IMR-90 (cell line): Measurements from ENCODE around the gene MCAM. TPM values are rescaled to one million over a fixed set of nuclear protein-coding genes. Genes with fewer than 3 reads are reported as not detected.

ENCODE experiments used
- ATAC-seq: fragments of 200-7000 bp; cut with Tn5 transposase; 2 replicates; pipeline ENCODE4 v1.9.1; 2020; ENCODE audit warnings: low read depth, mild to moderate bottlenecking, moderate library complexity
- BruUV-seq: library from RNA; stranded (reverse); fragments of 400-500 nt; replicated peaks from 2 replicates; lab custom pipeline; 2021; lab: Mats Ljungman, UMichigan
- CTCF ChIA-PET: fragments of 300-600 bp; formaldehyde crosslinking; extraction: SDS; loops from one replicate; lab custom pipeline; 2021; ENCODE audit warnings: antibody characterized with exemption; lab: Yijun Ruan, JAX
- POLR2A ChIA-PET: fragments of 300-600 bp; sonication (Branson Sonifier 250); formaldehyde crosslinking; loops from one replicate; lab custom pipeline; 2022; ENCODE audit warnings: antibody characterized with exemption; ENCODE audit not compliant: unreplicated experiment; lab: Charles Lee
- DNase-seq: peaks from one replicate; pipeline ENCODE4 v3.0.0; 2013
- H2AFZ ChIP-seq: replicated peaks from 2 replicates; pipeline ENCODE3; 2013; ENCODE audit warnings: low read length, mild to moderate bottlenecking; ENCODE audit not compliant: poor library complexity
- H2AK5ac ChIP-seq: 2 replicates; pipeline ENCODE4 v1.6.1; 2013; ENCODE audit warnings: low read depth, low read length, inconsistent platforms
- H2AK9ac ChIP-seq: replicated peaks from 2 replicates; pipeline ENCODE3; 2013; ENCODE audit warnings: mild to moderate bottlenecking, low read depth, low read length, moderate library complexity; ENCODE audit not compliant: poor library complexity
- H2BK120ac ChIP-seq: 2 replicates; pipeline ENCODE4 v1.6.1; 2013; ENCODE audit warnings: low read depth, low read length, inconsistent platforms
- H2BK15ac ChIP-seq: 3 replicates; pipeline ENCODE4 v1.6.1; 2013; ENCODE audit warnings: low read depth, low read length, inconsistent platforms
- H2BK20ac ChIP-seq: 2 replicates; pipeline ENCODE4 v1.6.1; 2013; ENCODE audit warnings: low read depth, mild to moderate bottlenecking, inconsistent platforms, low read length, moderate library complexity
- H2BK5ac ChIP-seq: 2 replicates; pipeline ENCODE4 v1.6.1; 2013; ENCODE audit warnings: mild to moderate bottlenecking, low read depth, low read length, inconsistent platforms; ENCODE audit not compliant: poor library complexity, severe bottlenecking
- H3K14ac ChIP-seq: replicated peaks from 2 replicates; pipeline ENCODE4 v1.6.1; 2013; ENCODE audit warnings: low read depth, low read length, inconsistent platforms
- H3K18ac ChIP-seq: 2 replicates; pipeline ENCODE4 v1.6.1; 2013; ENCODE audit warnings: low read depth, low read length, control low read depth
- H3K23ac ChIP-seq: 2 replicates; pipeline ENCODE4 v1.6.1; 2013; ENCODE audit warnings: low read depth, low read length, inconsistent platforms
- H3K27ac ChIP-seq: 2 replicates; pipeline ENCODE4 v1.5.1; 2013; ENCODE audit warnings: mild to moderate bottlenecking, control low read depth, low read length; ENCODE audit not compliant: insufficient read depth
- H3K27me3 ChIP-seq: 2 replicates; pipeline ENCODE4 v1.6.1; 2013; ENCODE audit warnings: low read length; ENCODE audit not compliant: control insufficient read depth, insufficient read depth
- H3K36me3 ChIP-seq: 2 replicates; pipeline ENCODE4 v1.6.1; 2013; ENCODE audit warnings: low read length, mixed read lengths; ENCODE audit not compliant: control insufficient read depth, insufficient read depth
- H3K4ac ChIP-seq: 2 replicates; pipeline ENCODE4 v1.6.1; 2013; ENCODE audit warnings: low read depth, low read length, inconsistent platforms
- H3K4me1 ChIP-seq: 2 replicates; pipeline ENCODE4 v1.6.1; 2013; ENCODE audit warnings: low read length, mixed read lengths; ENCODE audit not compliant: control insufficient read depth, insufficient read depth
- H3K4me2 ChIP-seq: 2 replicates; pipeline ENCODE4 v1.6.1; 2013; ENCODE audit warnings: low read depth, mild to moderate bottlenecking, control low read depth, low read length, moderate library complexity
- H3K4me3 ChIP-seq: 2 replicates; pipeline ENCODE4 v1.5.1; 2013; ENCODE audit warnings: low read depth, mild to moderate bottlenecking, control low read depth, low read length, moderate library complexity; ENCODE audit not compliant: insufficient read depth
- H3K56ac ChIP-seq: 2 replicates; pipeline ENCODE4 v1.6.1; 2013; ENCODE audit warnings: low read length, inconsistent platforms; ENCODE audit not compliant: insufficient read depth; ENCODE audit errors: extremely low read depth
- H3K79me1 ChIP-seq, 2 experiments: 2 replicates each; pipeline ENCODE4 v1.6.1; 2013; ENCODE audit warnings: low read length in 2 of 2, inconsistent platforms in 1 of 2, low read depth in 1 of 2
- H3K9ac ChIP-seq: 2 replicates; pipeline ENCODE4 v1.6.1; 2013; ENCODE audit warnings: low read depth, low read length, control low read depth
- H3K9me1 ChIP-seq: 2 replicates; pipeline ENCODE4 v1.6.1; 2013; ENCODE audit warnings: low read length, inconsistent platforms; ENCODE audit not compliant: insufficient read depth
- H3K9me3 ChIP-seq: 2 replicates; pipeline ENCODE4 v1.6.1; 2013; ENCODE audit warnings: low read length; ENCODE audit not compliant: control insufficient read depth, insufficient read depth
- H4K20me1 ChIP-seq: 2 replicates; pipeline ENCODE4 v1.6.1; 2013; ENCODE audit warnings: low read length, inconsistent platforms; ENCODE audit not compliant: insufficient read depth
- H4K5ac ChIP-seq: 2 replicates; pipeline ENCODE4 v1.6.1; 2013; ENCODE audit warnings: mild to moderate bottlenecking, low read depth, low read length, control low read depth
- H4K8ac ChIP-seq, 2 experiments: 2 replicates each; pipeline ENCODE4 v1.6.1; 2013; ENCODE audit warnings: low read depth in 2 of 2, low read length in 2 of 2, control low read depth in 1 of 2, inconsistent platforms in 1 of 2
- H4K91ac ChIP-seq: 2 replicates; pipeline ENCODE4 v1.6.1; 2013; ENCODE audit warnings: low read depth, low read length, inconsistent platforms; ENCODE audit not compliant: insufficient read depth
- BHLHE40 ChIP-seq: fragments of 150-350 bp; IDR thresholded peaks from 2 replicates; pipeline ENCODE4 v1.6.1; 2016; ENCODE audit warnings: mild to moderate bottlenecking, low read depth, low read length
- CEBPB ChIP-seq: IDR thresholded peaks from 2 replicates; pipeline ENCODE4 v1.6.1; 2012; ENCODE audit warnings: low read depth, low read length, improper control_type of control experiment
- CHD1 ChIP-seq: IDR thresholded peaks from 2 replicates; pipeline ENCODE4 v1.6.1; 2012; ENCODE audit warnings: low read depth, low read length, improper control_type of control experiment
- CTCF ChIP-seq: conservative IDR thresholded peaks from 2 replicates; pipeline ENCODE4 v1.5.1; 2012; ENCODE audit warnings: mild to moderate bottlenecking, low read depth, low read length, improper control_type of control experiment
- ELK1 ChIP-seq: fragments of 150-350 bp; IDR thresholded peaks from 2 replicates; pipeline ENCODE4 v1.6.1; 2016; ENCODE audit warnings: low read depth, mild to moderate bottlenecking, low read length, moderate library complexity, borderline replicate concordance
- FOS ChIP-seq: fragments of 150-350 bp; IDR thresholded peaks from 2 replicates; pipeline ENCODE4 v1.6.1; 2016; ENCODE audit warnings: low read depth, low read length
- MAZ ChIP-seq: IDR thresholded peaks from 2 replicates; pipeline ENCODE4 v1.6.1; 2012; ENCODE audit warnings: low read depth, mild to moderate bottlenecking, low read length, improper control_type of control experiment, moderate library complexity, borderline replicate concordance
- MXI1 ChIP-seq: IDR thresholded peaks from 2 replicates; pipeline ENCODE4 v1.6.1; 2012; ENCODE audit warnings: low read depth, mild to moderate bottlenecking, low read length, moderate library complexity, borderline replicate concordance
- NFE2L2 ChIP-seq: fragments of 150-350 bp; IDR thresholded peaks from 2 replicates; pipeline ENCODE4 v1.6.1; 2016; ENCODE audit warnings: low read depth, mild to moderate bottlenecking, low read length
- POLR2A ChIP-seq: IDR thresholded peaks from 2 replicates; pipeline ENCODE4 v1.6.1; 2012; ENCODE audit warnings: mild to moderate bottlenecking, low read depth, low read length
- RAD21 ChIP-seq: IDR thresholded peaks from 2 replicates; pipeline ENCODE4 v1.6.1; 2012; ENCODE audit warnings: low read length, improper control_type of control experiment
- RCOR1 ChIP-seq: IDR thresholded peaks from 2 replicates; pipeline ENCODE4 v1.6.1; 2012; ENCODE audit warnings: mild to moderate bottlenecking, low read length, improper control_type of control experiment; ENCODE audit not compliant: insufficient replicate concordance
- RFX5 ChIP-seq: IDR thresholded peaks from 2 replicates; pipeline ENCODE4 v1.8.0; 2012; ENCODE audit warnings: low read depth, mild to moderate bottlenecking, low read length, moderate library complexity
- SMC3 ChIP-seq: fragments of 150-350 bp; IDR thresholded peaks from 2 replicates; pipeline ENCODE4 v1.6.1; 2016; ENCODE audit warnings: low read depth, mild to moderate bottlenecking, antibody characterized with exemption, low read length, moderate library complexity
- USF2 ChIP-seq: fragments of 150-350 bp; IDR thresholded peaks from 2 replicates; pipeline ENCODE4 v1.6.1; 2017; ENCODE audit warnings: mild to moderate bottlenecking, antibody characterized with exemption, low read length, low read depth
- WGBS, 2 experiments: methylation state at CpG; one replicate each; pipeline versions ENCODE4 v1.1.5 to v1.1.7; 2013; ENCODE audit warnings: missing lambda C conversion rate in 2 of 2; ENCODE audit not compliant: insufficient read length in 1 of 2; ENCODE audit errors: extremely low coverage in 2 of 2; 5-methylcytosine and 5-hydroxymethylcytosine counted together
- dilution Hi-C: fragments of 300-500 bp; cut with HindIII; formaldehyde crosslinking; loops from one replicate; pipeline ENCODE4 v1.14.3; 2018; ENCODE audit warnings: low sequenced_read_pairs; ENCODE audit not compliant: unreplicated experiment
- in situ Hi-C: fragments of 300-500 bp; cut with MboI; formaldehyde crosslinking; loops from 3 replicates; pipeline ENCODE4 v1.14.3; 2019; ENCODE audit warnings: low sequenced_read_pairs, inconsistent platforms, mixed read lengths
- intact Hi-C: fragments of 100-400 bp; cut with micrococcal nuclease; formaldehyde crosslinking; loops from 2 replicates; pipeline ENCODE4 v1.10.0; 2022
- polyA plus RNA-seq, 3 experiments: library from polyadenylated mRNA; depleted of rRNA; stranded (reverse); fragments of >200 nt; gene quantifications; 2 replicates each; pipeline ENCODE4 v1.2.3, GENCODE V29; 2012; ENCODE audit warnings: low replicate concordance in 1 of 3
- total RNA-seq: library from RNA; depleted of rRNA; stranded (reverse); fragments of >200 nt; gene quantifications from 2 replicates; pipeline ENCODE4 v1.2.3, GENCODE V29; 2012

MCAM gene
- total and polyA plus RNA-seq, 2 of the 4 experiments (the other 2 are of a cell fraction): 95.1 to 131 TPM

GRCh38 chr11:119342362-119343130, 25.6 kb upstream of the MCAM start:
- Histone ChIP-seq H3K79me1 (peaks cover 8 to 14% of the 10 kb centered on the region in 2 experiments; a peak in 3 of 4 replicates), H2BK120ac (no peak overlapping the region), H2BK20ac (no peak overlapping the region), H3K23ac (peak overlapping the region; percentile 2; the same call in 1 of the 2 replicates), H4K8ac (no peak overlapping the region), H4K91ac (no peak overlapping the region), H3K4me2 (no peak overlapping the region), H3K4me3 (no peak overlapping the region), H3K9me1 (no peaks in the 10 kb centered on the region), H2AK5ac (no peak overlapping the region), H3K4me1 (peaks cover 13% of the 10 kb centered on the region), H2BK15ac (no peak overlapping the region), H3K56ac (no peak overlapping the region), H3K4ac (no peak overlapping the region), H2BK5ac (no peak overlapping the region), H3K27ac (no peak overlapping the region), H3K9ac (no peak overlapping the region), H3K18ac (no peak overlapping the region), H3K9me3 (no peaks in the 10 kb centered on the region), H3K36me3 (no peaks in the 10 kb centered on the region), H2AK9ac (no peak overlapping the region), H2AFZ (no peak overlapping the region), H4K20me1 (peaks cover 4% of the 10 kb centered on the region; the same call in 1 of the 2 replicates), H3K14ac (no peak overlapping the region), H4K5ac (no peak overlapping the region), H3K27me3 (peaks cover 19% of the 10 kb centered on the region)
- ChIA-PET POLR2A (no interaction called here), CTCF (interaction anchor here (1.2 kb wide), 1 partner anchor 14 kb away, joined by 3 read pairs; no protein-coding TSS in a partner anchor)
- intact Hi-C loops: no loop called here
- in situ Hi-C loops: no loop called here
- no TSS peak for BruUV-seq
- DNase-seq: no peak
- ATAC-seq: no peak
- dilution Hi-C loops: no loop called here
- no CpG with 5 or more reads among the region's 10 CpGs for WGBS, 2 experiments
- TF ChIP-seq NFE2L2: no peak
- no peak for TF ChIP-seq ELK1
- TF ChIP-seq MAZ: no peak
- no peak for TF ChIP-seq CHD1
- no peak for TF ChIP-seq CEBPB
- no peak for TF ChIP-seq CTCF
- TF ChIP-seq USF2: no peak
- no peak for TF ChIP-seq RCOR1
- no peak for TF ChIP-seq POLR2A
- no peak for TF ChIP-seq FOS
- no peak for TF ChIP-seq RFX5
- no peak for TF ChIP-seq SMC3
- no peak for TF ChIP-seq RAD21
- TF ChIP-seq MXI1: no peak
- no peak for TF ChIP-seq BHLHE40
